ENCODE data around the gene CHDH.

DNA sequence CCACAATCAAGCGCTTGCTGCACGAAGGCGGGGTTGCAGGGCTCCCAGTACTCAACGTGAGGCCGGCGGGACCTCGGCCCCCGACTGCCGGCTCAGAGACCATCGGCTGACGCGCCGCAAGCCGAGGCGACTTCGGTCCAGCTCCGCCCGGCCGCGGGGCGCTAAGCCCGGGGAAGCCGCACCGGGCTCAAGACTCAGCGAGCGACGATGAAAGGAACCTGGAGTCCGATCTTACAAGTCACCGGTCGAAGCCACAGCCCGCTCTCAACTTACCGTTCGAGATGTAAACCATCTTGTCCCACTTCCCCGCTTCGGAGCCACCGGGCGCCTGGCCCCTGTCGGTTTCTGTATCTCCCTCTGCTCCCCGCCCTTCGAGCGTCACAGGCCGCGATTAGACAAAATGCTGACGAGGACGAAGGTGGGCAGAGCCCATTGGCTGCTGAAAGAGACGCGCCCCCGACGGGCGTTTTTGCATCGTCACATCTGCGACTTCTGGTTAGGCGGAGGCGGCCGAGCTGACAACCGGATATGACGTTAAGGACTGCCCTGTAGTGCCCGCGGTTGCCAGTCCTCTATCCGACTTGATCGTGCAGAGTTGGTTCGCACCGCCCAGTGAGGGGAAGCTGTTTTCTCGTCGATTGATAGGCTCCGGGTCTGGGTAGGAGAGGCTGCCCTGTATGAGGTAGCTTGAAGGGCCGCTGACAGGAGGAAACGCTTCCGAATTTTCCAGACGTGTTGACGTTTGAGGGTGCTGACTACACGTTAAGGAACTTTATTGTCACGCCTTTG, 45.5 kb upstream of the CHDH start, which contains the start of gene SELENOK:
- TF ChIP-seq, protein P1, sequence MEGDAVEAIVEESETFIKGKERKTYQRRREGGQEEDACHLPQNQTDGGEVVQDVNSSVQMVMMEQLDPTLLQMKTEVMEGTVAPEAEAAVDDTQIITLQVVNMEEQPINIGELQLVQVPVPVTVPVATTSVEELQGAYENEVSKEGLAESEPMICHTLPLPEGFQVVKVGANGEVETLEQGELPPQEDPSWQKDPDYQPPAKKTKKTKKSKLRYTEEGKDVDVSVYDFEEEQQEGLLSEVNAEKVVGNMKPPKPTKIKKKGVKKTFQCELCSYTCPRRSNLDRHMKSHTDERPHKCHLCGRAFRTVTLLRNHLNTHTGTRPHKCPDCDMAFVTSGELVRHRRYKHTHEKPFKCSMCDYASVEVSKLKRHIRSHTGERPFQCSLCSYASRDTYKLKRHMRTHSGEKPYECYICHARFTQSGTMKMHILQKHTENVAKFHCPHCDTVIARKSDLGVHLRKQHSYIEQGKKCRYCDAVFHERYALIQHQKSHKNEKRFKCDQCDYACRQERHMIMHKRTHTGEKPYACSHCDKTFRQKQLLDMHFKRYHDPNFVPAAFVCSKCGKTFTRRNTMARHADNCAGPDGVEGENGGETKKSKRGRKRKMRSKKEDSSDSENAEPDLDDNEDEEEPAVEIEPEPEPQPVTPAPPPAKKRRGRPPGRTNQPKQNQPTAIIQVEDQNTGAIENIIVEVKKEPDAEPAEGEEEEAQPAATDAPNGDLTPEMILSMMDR (IDR thresholded peaks at IDR 0.05; ENCODE audit: insufficient read depth, low read length, poor library complexity, severe bottlenecking): no peak
- TF ChIP-seq EZH2phosphoT487 (conservative IDR thresholded peaks at IDR 0.05; ENCODE audit: low read length): no peak
